SH-SY5Y (cell line): Measurements from ENCODE around the gene PCYT1A.

ENCODE experiments used
- GATA2 ChIP-seq: IDR thresholded peaks from 2 replicates; pipeline ENCODE4 v1.6.1; 2011; ENCODE audit warnings: mild to moderate bottlenecking, low read depth, low read length
- GATA3 ChIP-seq: IDR thresholded peaks from 2 replicates; pipeline ENCODE4 v1.6.1; 2011; ENCODE audit warnings: low read depth, mild to moderate bottlenecking, low read length, moderate library complexity

DNA sequence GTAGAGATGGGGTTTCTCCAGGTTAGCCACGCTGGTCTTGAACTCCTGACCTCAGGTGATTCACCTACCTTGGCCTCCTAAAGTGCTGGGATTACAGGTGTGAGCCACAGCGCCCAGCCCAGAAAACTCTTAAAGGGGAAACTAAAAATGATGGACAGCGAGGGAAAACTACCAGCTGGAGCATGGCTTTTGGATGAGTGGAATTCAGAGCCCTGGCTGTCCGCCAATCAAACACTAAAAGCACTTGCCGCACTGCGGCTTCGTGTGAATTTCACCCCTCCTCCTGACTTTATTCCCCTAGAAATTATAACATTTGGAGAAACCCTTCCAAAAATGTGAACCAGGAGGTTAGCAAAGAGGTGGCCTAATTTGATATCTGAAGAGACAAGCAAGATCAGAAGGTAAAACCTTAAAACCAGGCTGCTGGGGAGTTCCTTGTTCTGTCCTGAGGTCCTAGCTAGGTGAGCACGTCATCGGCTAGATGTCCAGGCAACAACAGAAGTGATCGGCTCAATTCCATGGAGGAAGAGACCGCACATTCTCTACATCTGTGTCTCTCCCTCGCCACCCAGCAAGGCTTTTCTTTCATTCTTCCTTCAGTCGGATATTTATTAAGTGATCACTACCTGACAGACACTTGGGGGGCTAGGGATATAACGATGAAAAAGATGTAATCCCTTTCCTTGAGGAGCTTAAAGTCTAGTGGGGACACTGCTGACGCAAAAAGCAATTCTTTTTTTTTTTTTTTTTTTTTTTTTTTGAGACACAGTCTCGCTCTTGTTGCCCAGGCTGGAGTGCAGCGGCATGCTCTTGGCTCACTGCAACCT, 49.0 kb upstream of the PCYT1A start:
- no peak for TF ChIP-seq GATA2
- TF ChIP-seq GATA3: no peak
